SK-N-MC (cell line): Measurements from ENCODE around the gene FDPS.

Source experiments
- FOXP2 ChIP-seq: optimal IDR thresholded peaks from 2 replicates; pipeline ENCODE3; 2011; ENCODE audit warnings: mild to moderate bottlenecking, moderate library complexity; ENCODE audit not compliant: insufficient read depth; ENCODE audit errors: extremely low read length, control extremely low read depth
- POLR2AphosphoS5 ChIP-seq: IDR thresholded peaks from 2 replicates; pipeline ENCODE4 v1.6.1; 2012; ENCODE audit warnings: mild to moderate bottlenecking, low read depth, low read length, borderline replicate concordance

DNA sequence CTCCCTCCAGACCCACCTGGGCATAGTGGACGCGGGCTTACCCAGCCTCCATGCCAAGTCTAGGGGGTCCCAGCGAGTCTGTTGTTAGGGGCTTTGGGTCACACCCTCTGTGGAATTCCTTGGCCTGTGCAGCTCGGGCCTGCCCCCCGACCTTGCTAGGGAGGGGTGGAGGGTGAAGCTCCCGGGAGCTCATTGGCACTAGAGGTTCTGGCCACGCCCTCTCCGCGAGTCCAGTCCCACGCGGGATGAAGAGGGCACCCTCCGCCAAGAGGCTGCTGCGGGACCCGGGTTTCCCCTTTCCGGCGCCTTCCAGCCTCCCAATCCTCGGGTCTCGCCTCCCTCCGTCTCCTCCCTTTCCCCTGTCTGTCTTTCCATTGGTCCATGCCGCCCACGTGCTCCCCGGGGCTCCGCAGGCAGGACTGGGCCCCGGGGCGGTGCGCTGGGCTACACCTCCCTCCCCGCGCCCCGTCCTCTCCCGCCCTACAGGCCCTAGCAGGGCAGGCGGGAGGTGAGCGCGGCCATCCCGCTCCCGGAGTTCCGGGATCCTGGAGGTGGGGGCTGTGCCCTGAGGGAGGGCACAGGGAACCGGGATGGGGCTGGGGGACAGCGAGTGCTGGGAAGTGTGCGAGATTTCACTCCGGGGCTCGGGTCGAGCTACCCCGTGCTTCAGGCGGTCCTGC lies 15.5 kb downstream of the FDPS start:
- TF ChIP-seq POLR2AphosphoS5: peak; percentile 81; the same call in 1 of the 2 replicates
- TF ChIP-seq FOXP2: no peak
